Bronchial epithelial cell (primary cell): ENCODE measurements around the gene RHOB. TPM values are rescaled to one million over a fixed set of nuclear protein-coding genes. Genes with fewer than 3 reads are reported as not detected.
A peak's percentile ranks its signal among the peaks of the same experiment; 100 is the strongest.

ENCODE experiments used
- DNase-seq: peaks from one replicate; pipeline ENCODE4 v3.0.0-alpha.2; 2010; ENCODE audit warnings: low read depth
- FAIRE-seq: peaks from 2 replicates; lab custom pipeline; 2011; peaks lifted over from hg19 to GRCh38; lab: Jason Lieb, UNC
- H3K27me3 ChIP-seq: 2 replicates; pipeline ENCODE4 v1.5.1; 2011; ENCODE audit warnings: low read length; ENCODE audit not compliant: control insufficient read depth, insufficient read depth
- H3K36me3 ChIP-seq: 2 replicates; pipeline ENCODE4 v1.5.1; 2011; ENCODE audit warnings: low read length; ENCODE audit not compliant: control insufficient read depth, insufficient read depth
- H3K4me3 ChIP-seq: 2 replicates; pipeline ENCODE4 v1.5.1; 2011; ENCODE audit warnings: mild to moderate bottlenecking, low read depth, low read length, control low read depth
- total RNA-seq: library from RNA; depleted of rRNA; stranded (reverse); fragments of >200 nt; gene quantifications from 2 replicates; pipeline ENCODE4 v1.2.1, GENCODE V29; 2014
- TF ChIP-seq, protein P1 (sequence below): IDR thresholded peaks from 2 replicates; pipeline ENCODE4 v1.5.1; 2011; ENCODE audit warnings: mild to moderate bottlenecking, moderate library complexity, low read length, control low read depth, inconsistent platforms; ENCODE audit not compliant: insufficient read depth, severe bottlenecking

RHOB gene
- total RNA-seq, 1 donor from 2014 or later: 51.9 TPM

DNA sequence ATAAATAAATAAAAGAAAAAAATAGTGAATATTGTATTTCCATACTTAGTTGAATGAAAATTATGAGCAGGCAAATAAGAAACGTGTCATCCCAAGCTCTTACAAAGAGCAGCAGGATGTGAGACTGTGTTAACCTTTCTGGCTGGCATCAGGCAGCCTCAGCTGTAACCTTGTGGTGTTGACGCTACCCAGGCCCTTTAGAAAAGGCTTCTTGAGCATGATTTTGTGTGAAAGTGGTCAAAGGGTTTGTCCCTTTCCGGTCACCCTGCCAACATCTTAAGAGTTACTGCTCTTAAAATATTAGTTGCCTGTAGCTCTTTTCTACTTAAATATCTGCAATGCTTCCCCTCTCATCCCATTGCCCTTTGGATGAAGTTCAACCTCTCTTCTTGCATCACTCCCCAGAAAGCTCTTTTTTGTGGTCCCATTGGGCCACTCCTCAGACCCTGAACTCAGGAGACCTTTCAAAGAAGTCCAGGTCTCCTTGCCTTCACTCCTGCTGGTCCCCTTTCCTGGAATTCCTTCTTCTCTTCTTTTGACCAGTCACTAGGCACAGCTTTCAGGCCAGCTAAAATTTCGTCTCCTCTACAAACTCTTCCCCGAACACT lies 35.0 kb downstream of the RHOB start:
- Histone ChIP-seq H3K27me3 (no peaks in the 10 kb centered on the region), H3K36me3 (no peaks in the 10 kb centered on the region), H3K4me3 (no peak overlapping the region)
- FAIRE-seq: no peak
- no peak for DNase-seq
- TF ChIP-seq, protein P1, sequence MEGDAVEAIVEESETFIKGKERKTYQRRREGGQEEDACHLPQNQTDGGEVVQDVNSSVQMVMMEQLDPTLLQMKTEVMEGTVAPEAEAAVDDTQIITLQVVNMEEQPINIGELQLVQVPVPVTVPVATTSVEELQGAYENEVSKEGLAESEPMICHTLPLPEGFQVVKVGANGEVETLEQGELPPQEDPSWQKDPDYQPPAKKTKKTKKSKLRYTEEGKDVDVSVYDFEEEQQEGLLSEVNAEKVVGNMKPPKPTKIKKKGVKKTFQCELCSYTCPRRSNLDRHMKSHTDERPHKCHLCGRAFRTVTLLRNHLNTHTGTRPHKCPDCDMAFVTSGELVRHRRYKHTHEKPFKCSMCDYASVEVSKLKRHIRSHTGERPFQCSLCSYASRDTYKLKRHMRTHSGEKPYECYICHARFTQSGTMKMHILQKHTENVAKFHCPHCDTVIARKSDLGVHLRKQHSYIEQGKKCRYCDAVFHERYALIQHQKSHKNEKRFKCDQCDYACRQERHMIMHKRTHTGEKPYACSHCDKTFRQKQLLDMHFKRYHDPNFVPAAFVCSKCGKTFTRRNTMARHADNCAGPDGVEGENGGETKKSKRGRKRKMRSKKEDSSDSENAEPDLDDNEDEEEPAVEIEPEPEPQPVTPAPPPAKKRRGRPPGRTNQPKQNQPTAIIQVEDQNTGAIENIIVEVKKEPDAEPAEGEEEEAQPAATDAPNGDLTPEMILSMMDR: no peak

DNA sequence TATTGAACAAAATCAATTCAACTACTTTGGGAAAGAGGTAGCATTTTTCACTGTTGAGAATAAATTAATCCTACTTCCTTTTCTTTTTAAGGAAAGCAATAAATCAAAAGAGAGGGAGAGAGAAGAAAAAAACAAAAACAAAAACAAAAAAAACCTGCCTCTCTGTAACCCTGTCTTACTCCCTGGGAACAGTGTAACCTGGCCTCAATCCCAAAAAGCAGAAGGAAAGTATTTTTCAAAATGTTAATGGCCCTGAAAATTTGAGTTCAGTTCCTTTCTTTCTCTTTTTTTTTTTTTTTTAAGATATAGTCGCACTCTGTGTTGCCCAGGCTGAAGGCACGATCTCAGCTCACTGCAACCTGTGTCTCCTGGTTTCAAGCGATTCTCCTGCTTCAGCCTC lies 35.9 kb downstream of the RHOB start:
- Histone ChIP-seq H3K4me3 (no peak overlapping the region), H3K36me3 (no peaks in the 10 kb centered on the region), H3K27me3 (no peaks in the 10 kb centered on the region)
- FAIRE-seq: no peak
- TF ChIP-seq, protein P1: no peak
- no peak for DNase-seq

DNA sequence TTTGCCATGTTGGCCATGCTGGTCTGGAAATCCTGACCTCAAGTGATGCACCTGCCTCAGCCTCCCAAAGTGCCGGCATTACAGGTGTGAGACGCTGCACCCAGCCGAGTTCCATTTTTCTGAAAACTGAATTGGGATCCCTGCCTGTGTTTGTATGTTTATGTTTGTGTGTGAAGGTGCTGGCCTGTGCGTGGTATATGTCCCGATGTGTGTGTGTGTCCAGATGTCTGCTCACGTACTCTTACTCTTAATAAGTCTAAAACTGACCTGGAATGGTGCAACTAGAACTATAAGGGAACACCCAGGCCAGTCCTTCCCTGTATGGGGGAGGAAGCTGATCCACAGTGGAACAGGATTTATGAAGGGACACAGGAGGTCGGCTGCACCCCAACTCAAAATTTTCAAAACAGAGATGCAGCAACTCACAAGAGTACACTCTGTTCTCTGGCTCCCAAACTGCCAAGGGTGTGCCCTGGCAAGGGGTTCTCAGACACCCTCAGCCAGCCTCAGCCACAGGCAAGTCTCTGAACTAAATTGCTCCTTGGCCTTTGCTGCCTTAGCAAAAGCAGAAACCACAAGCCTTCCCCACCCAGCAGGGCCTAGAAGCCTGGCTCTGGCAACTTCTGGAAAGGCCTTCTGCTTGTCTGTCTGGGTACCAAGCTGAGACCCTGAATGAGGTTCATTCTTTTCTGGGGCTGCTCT lies 36.5 kb downstream of the RHOB start:
- H3K27me3 ChIP-seq: no peaks in the 10 kb centered on the region
- H3K36me3 ChIP-seq: no peaks in the 10 kb centered on the region
- no peak overlapping the region for H3K4me3 ChIP-seq
- DNase-seq (no peak), FAIRE-seq (no peak)
- TF ChIP-seq, protein P1: no peak

DNA sequence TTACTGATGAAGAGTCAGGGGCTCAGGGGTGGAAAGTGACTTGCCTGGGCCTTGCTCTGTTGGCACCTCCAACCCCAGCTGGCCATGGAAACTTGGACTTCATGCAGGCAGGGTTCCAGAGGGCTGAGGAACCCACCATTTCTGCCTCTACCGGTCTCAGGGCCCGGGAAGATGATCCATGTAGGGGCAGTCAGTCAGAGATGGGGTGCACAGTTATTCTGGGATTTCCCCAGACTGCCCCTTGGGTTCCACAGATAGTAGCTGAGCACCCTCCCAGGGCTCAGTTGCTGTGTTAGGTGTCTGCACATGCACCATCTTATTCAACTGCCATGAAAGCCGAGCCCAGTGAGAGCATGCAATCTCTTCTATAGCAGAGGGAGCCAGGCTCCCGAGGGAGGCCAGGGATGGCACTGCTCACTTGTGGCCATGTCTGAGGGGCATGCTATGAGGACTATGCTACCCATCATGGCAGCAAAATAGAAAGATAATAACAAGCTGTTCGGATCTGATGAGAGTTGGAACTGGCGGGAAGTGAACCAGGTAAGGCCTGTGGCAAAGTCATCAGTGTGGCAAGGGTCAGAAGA lies 37.3 kb downstream of the RHOB start:
- Histone ChIP-seq H3K27me3 (no peaks in the 10 kb centered on the region), H3K4me3 (no peak overlapping the region), H3K36me3 (no peaks in the 10 kb centered on the region)
- DNase-seq: no peak
- peak; percentile 13 for FAIRE-seq
- TF ChIP-seq, protein P1: no peak

DNA sequence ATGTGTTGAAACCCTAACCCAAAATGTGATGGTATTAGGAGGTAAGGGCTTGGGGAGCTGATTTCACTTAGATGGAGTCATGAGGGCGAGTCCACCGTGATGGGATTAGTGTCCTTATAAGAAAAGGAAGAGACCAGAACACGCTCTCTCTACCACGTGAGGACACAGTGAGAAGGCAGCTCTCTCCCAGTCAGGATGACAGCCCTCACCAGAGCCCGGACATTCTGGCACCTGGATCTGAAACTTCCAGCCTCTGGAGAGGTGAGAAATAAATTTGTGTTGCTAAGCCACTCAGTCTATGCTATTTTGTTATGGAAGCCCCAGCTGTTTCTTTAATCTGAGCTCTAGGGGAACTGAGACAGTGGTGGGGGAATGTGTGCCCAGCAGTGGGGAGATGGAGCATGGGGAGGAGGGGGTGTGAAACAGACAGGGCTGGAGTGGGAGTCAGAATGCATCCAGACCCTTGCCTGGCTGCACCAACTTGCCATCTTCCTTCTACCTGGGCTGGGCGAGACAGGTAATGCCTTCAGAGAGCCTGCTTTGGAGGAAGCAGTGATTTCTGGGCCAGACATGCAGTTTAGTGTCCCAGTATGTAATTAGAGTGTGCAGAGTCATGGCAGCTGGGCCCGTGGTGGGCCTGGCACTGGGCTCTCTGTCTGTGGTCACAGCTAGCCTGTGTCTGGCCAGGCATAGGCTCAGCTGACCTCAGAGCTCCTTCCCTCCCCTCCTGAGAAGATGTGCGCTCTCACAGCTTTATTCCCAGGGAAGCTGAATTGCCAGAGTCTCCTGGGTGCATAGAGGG lies 38.1 kb downstream of the RHOB start:
- FAIRE-seq (no peak), DNase-seq (no peak)
- Histone ChIP-seq H3K36me3 (no peaks in the 10 kb centered on the region), H3K4me3 (no peak overlapping the region), H3K27me3 (no peaks in the 10 kb centered on the region)
- TF ChIP-seq, protein P1: no peak
